SJSA1 (cell line): Measurements from ENCODE around the gene TXN2. TPM values are rescaled to one million over a fixed set of nuclear protein-coding genes. Genes with fewer than 3 reads are reported as not detected.

ENCODE experiments used
- DNase-seq, 2 experiments: peaks; one replicate each; pipeline ENCODE4 v3.0.0-alpha.2; 2015 to 2020; ENCODE audit warnings: low spot score in 2 of 2, low read depth in 1 of 2
- H3K27ac ChIP-seq: fragments of 250-450 bp; sonication (Bioruptor Pico); 2 replicates; pipeline ENCODE4 v1.5.1; 2020; ENCODE audit warnings: mild to moderate bottlenecking, moderate library complexity
- H3K27me3 ChIP-seq: fragments of 250-450 bp; sonication (Bioruptor Pico); replicated peaks from 2 replicates; pipeline ENCODE4 v1.5.1; 2020; ENCODE audit warnings: mild to moderate bottlenecking, moderate library complexity
- H3K36me3 ChIP-seq: fragments of 250-450 bp; sonication (Bioruptor Pico); 2 replicates; pipeline ENCODE4 v1.5.1; 2020; ENCODE audit warnings: mild to moderate bottlenecking
- H3K4me1 ChIP-seq: fragments of 250-450 bp; sonication (Bioruptor Pico); replicated peaks from 2 replicates; pipeline ENCODE4 v1.6.1; 2021; ENCODE audit warnings: mild to moderate bottlenecking
- H3K4me3 ChIP-seq: fragments of 250-450 bp; sonication (Bioruptor Pico); 2 replicates; pipeline ENCODE4 v1.5.1; 2020; ENCODE audit warnings: mild to moderate bottlenecking
- H3K9me3 ChIP-seq: fragments of 250-450 bp; sonication (Bioruptor Pico); replicated peaks from 2 replicates; pipeline ENCODE4 v1.5.1; 2020; ENCODE audit warnings: mild to moderate bottlenecking
- total RNA-seq: library from RNA; depleted of rRNA; stranded (reverse); fragments of >200 nt; shearing (Covaris generic); gene quantifications from 2 replicates; pipeline ENCODE4 v1.2.3, GENCODE V29; 2014; rRNA removed

TXN2 gene
- total RNA-seq, 1 experiment from 2014 or later, result 18.8 TPM

- peaks cover 55% of the 10 kb centered on the region for H3K4me1 ChIP-seq
- no peaks in the 10 kb centered on the region for H3K27me3 ChIP-seq
- H3K4me3 ChIP-seq, result no peak overlapping the region
- no peaks in the 10 kb centered on the region for H3K36me3 ChIP-seq
- peak overlapping the region; percentile 55 for H3K27ac ChIP-seq
- DNase-seq, result peak; percentile 64 to 76
- H3K9me3 ChIP-seq, result no peaks in the 10 kb centered on the region
Observed at GRCh38 chr22:36423461-36424404, 57.7 kb downstream of the TXN2 start.

- peaks cover 64% of the 10 kb centered on the region for H3K4me1 ChIP-seq
- no peaks in the 10 kb centered on the region for H3K36me3 ChIP-seq
- H3K4me3 ChIP-seq, result no peak overlapping the region
- no peaks in the 10 kb centered on the region for H3K27me3 ChIP-seq
- no peak for DNase-seq
- H3K27ac ChIP-seq, result no peak overlapping the region
- no peaks in the 10 kb centered on the region for H3K9me3 ChIP-seq
Observed at GRCh38 chr22:36422287-36423014, 59.0 kb downstream of the TXN2 start.

DNA sequence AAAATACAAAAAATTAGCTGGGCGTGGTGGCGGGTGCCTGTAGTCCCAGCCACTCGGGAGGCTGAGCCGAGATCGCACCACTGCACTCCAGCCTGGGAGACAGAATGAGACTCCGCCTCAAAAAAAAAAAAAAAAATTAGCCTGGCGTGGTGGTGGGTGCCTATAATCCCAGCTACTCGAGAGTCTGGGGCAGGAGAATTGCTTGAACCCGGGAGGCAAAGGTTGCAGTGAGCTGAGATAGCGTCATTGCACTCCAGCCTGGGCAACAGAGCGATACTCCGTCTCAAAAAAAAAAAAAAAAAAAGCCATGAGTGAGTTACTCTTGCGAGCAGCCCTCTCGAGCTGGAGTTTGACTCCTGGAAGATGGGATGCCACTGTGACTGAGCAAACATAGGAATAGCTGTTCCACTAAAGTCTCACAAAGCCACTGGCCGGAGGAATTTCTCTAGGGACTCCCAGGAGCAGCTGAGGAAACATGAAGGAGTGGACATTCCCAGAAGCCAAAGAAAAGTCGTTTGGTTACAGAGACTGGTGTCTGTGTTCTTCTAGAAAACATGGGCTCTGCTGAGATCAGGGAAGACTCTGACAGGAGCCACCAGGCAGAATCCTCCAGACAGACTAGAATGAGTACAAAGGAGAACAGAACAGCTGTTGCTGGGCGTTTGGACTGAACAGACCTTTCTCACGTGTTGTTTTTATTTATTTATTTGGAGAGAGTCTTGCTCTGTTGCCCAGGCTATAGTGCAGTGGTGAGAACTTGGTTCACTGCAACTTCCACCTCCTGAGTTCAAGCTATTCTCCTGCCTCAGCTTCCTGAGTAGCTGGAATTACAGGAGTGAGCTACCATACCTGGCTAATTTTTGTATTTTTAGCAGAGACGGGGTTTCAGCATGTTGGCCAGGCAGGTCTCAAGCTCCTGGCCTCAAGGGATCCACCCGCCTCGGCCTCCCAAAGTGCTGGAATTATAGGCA lies 61.2 kb downstream of the TXN2 start:
- Histone ChIP-seq H3K36me3 (no peaks in the 10 kb centered on the region), H3K4me3 (no peak overlapping the region), H3K27ac (peak overlapping the region; percentile 46), H3K4me1 (peaks cover 61% of the 10 kb centered on the region), H3K27me3 (no peaks in the 10 kb centered on the region), H3K9me3 (no peaks in the 10 kb centered on the region)
- DNase-seq, result peak in 1 of 2 experiments; percentile 52

- H3K27ac ChIP-seq, result peak overlapping the region; percentile 46
- H3K4me1 ChIP-seq, result peaks cover 56% of the 10 kb centered on the region
- H3K36me3 ChIP-seq, result no peaks in the 10 kb centered on the region
- peak; percentile 87 to 97 for DNase-seq
- H3K4me3 ChIP-seq, result peak overlapping the region; percentile 4
- no peaks in the 10 kb centered on the region for H3K27me3 ChIP-seq
- H3K9me3 ChIP-seq, result no peaks in the 10 kb centered on the region
Observed at GRCh38 chr22:36419177-36419911, 62.1 kb downstream of the TXN2 start.

DNA sequence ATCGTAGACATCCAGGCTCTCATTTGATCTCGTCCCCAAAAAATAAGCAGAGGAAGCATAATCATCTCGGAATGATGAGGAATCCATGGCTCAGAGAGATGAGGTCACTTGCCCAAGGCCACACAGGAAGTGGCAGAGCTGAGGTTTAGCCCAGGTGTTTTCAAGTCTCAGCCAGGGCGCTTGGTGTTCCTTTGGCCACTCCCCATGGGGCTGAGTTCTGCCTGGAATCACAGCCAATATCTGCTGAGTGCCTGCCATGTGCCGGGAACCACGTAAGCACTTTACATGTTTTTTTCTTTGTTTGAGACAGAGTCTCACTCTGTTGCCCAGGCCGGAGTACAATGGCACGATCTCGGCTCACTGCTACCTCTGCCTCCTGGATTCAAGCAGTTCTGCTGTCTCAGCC lies 64.2 kb downstream of the TXN2 start:
- Histone ChIP-seq H3K9me3 (no peaks in the 10 kb centered on the region), H3K4me3 (no peak overlapping the region), H3K27ac (peak overlapping the region; percentile 45), H3K36me3 (no peaks in the 10 kb centered on the region), H3K27me3 (no peaks in the 10 kb centered on the region), H3K4me1 (peaks cover 43% of the 10 kb centered on the region)
- peak; percentile 75 to 83 for DNase-seq

Other genes starting within 250 kb of the TXN2 start
- gene APOL2, start 242.1 kb downstream of the TXN2 start, total RNA-seq, result 23.8 and 29.3 TPM in 2 replicates
- 4.4 and 5.8 TPM in 2 replicates for gene APOL1, start 228.5 kb downstream of the TXN2 start, total RNA-seq
- gene MYH9, start 93.7 kb downstream of the TXN2 start, total RNA-seq, result 510 and 668 TPM in 2 replicates
- 0.88 and 6.3 TPM in 2 replicates for gene FOXRED2, start 25.4 kb upstream of the TXN2 start, total RNA-seq
- gene EIF3D, start 47.5 kb upstream of the TXN2 start, total RNA-seq, result 266 and 351 TPM in 2 replicates
- not detected in 2 replicates for gene CACNG2, start 222.1 kb upstream of the TXN2 start, total RNA-seq